ENCODE results near the gene CLK1. TPM values are rescaled to one million over a fixed set of nuclear protein-coding genes. Genes with fewer than 3 reads are reported as not detected.

CLK1 gene
- total RNA-seq, 2 donors from 2014 or later, result 49.4 to 59.5 TPM

GRCh38 chr2:200812122-200813022, 52.1 kb downstream of the CLK1 start:
- Histone ChIP-seq H3K36me3 (peaks cover 23% of the 10 kb centered on the region), H3K9ac (ENCODE audit: low read depth in 2 of 2, low read length in 2 of 2) (peak overlapping the region; percentile 75 to 93), H3K4me1 (no peaks in the 10 kb centered on the region), H3K4me3 (peak overlapping the region; percentile 98), H3K27me3 (no peaks in the 10 kb centered on the region), H3K9me3 (no peaks in the 10 kb centered on the region), H3K27ac (peak overlapping the region; percentile 99)
- intact Hi-C loops (cut with DNase I), result loop anchor here (2.0 to 5.0 kb wide), 2 partner anchors 44 to 100 kb away; no protein-coding TSS in a partner anchor
- TF ChIP-seq CTCF (IDR thresholded peaks at IDR 0.05), result peak; percentile 38
- peak; percentile 87 for DNase-seq

DNA sequence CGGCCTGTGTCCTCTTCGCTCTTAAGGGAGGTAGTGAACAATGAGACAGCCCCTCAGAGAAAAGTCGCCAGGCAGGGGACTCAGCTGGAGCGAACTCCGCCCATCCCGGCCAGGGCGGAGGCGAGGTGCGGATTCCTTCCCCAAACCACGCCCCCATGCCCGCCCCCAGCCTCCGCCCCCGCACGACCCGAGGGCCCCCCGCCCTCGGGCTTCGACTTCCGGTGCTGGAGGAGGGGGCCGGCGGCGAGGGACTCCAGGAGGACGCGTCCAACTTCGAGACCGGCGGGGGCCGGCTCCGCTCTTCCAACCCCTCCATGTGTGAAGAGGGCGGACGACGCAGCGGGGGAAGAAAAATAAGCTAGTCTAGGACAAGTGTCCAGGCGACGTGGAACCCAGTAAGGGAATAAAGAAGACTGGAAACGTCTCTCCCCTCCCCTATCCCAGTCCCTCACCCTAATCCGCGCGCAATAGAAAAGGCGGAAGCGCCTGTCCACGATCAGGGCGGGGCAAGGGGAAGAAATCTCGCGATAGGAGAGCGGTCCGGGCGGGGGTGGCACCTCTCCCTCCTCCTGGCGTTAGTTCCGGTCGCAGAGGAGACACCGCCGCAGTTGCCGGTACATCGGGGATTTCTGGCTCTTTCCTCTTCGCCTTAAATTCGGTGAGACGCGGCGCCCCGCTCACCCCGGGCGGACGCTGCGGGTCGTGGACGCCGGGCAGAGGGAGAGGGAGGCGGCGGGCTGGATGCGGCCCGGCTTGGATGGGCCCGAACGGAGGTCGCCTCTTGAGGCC, 52.9 kb downstream of the CLK1 start, which contains the start of gene BZW1:
Gene BZW1 (plus strand): TSS at position 578 of the 789 bp plus-strand sequence. CDS start 1,308 bp downstream, outside the sequence.
- peak within 1 kb of the TSS; percentile 98 for H3K4me3 ChIP-seq
- peak within 1 kb of the TSS; percentile 75 to 93 for H3K9ac ChIP-seq (ENCODE audit: low read depth in 2 of 2, low read length in 2 of 2)
- H3K27ac ChIP-seq, result peak within 1 kb of the TSS; percentile 99
- H3K4me1 ChIP-seq, result no peaks in the 10 kb centered on the region
- TF ChIP-seq CTCF (IDR thresholded peaks at IDR 0.05), result no peak
- intact Hi-C loops (cut with DNase I), result loop anchor here (2.0 to 5.0 kb wide), 2 partner anchors 45 to 99 kb away; no protein-coding TSS in a partner anchor
- peak; percentile 99 for DNase-seq
- H3K36me3 ChIP-seq, result peaks cover 21% of the 10 kb centered on the region
- H3K9me3 ChIP-seq, result no peaks in the 10 kb centered on the region
- no peaks in the 10 kb centered on the region for H3K27me3 ChIP-seq

DNA sequence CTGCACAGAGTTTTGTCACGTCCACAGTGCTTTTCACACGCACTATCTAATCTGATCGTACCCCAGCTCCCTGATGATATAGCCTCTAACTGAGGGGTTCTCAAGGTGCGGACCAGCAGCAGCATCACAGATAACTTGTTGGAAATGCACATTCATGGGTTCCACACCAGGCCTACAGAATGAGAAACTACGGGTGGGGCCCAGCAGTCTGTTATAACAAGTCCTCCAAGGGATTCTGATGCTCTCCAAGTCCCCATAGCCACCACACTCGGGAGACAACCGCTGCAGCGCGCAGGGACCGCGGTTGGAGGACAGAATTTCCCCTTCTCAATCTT, 53.5 kb downstream of the CLK1 start:
- TF ChIP-seq CTCF (IDR thresholded peaks at IDR 0.05), result no peak
- intact Hi-C loops (cut with DNase I), result loop anchor here (5.0 kb wide), 1 partner anchor 99 kb away; no protein-coding TSS in a partner anchor

DNA sequence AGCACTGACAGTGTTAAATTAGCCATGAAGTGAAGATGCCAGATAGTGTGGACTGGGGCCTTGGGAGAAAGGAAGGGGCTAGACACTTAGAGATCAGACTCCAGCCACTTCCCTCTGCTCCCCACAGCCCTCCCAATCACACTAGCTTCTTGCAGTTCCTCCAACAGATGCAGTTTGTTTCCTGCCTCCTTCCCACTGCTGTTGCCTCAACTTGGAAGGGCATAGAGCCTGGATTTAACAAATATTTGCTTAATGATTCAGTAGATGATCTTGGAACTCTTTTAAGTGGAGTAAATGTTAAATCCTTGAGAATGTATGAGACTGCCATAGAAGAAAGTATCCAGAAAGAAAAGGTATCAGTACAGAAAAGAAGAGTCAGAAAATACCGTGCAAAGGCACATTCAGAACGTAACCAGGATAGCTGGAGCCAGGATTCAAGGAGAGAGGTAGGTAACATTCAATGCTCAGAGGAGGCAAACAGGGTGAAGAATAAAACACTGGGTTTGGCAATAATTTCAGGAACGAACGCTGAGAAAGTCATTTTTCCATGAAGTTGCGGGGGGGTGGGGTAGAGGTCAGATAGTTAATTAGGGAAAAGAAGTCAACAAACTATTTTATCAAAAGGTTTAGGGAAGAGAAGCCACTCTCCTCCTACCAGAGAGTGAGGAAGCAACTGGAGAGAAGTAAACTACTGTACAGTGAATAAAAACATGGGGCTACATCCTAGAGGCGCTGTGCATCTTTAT, 54.0 kb downstream of the CLK1 start:
- Histone ChIP-seq H3K27me3 (no peaks in the 10 kb centered on the region), H3K9ac (ENCODE audit: low read depth in 2 of 2, low read length in 2 of 2) (peak overlapping the region; percentile 60 to 75), H3K4me3 (peak overlapping the region; percentile 98), H3K36me3 (peaks cover 10% of the 10 kb centered on the region), H3K27ac (peak overlapping the region; percentile 99), H3K4me1 (no peaks in the 10 kb centered on the region), H3K9me3 (no peaks in the 10 kb centered on the region)
- no peak for TF ChIP-seq CTCF (IDR thresholded peaks at IDR 0.05)
- peak; percentile 40 for DNase-seq
- intact Hi-C loops (cut with DNase I), result loop anchor here (5.0 kb wide), 1 partner anchor 98 kb away; no protein-coding TSS in a partner anchor

More for the DNA sequence above, 53.5 kb downstream of the CLK1 start:
- H3K4me1 ChIP-seq, result no peaks in the 10 kb centered on the region
- peak overlapping the region; percentile 60 to 75 for H3K9ac ChIP-seq (ENCODE audit: low read depth in 2 of 2, low read length in 2 of 2)
- H3K9me3 ChIP-seq, result no peaks in the 10 kb centered on the region
- H3K36me3 ChIP-seq, result peaks cover 16% of the 10 kb centered on the region
- peak overlapping the region; percentile 98 for H3K4me3 ChIP-seq
- peak overlapping the region; percentile 99 for H3K27ac ChIP-seq
- H3K27me3 ChIP-seq, result no peaks in the 10 kb centered on the region
- DNase-seq, result no peak
